Activated CD8-positive, alpha-beta memory T cell treated with anti-CD3 and anti-CD28 coated beads for 4 hours (primary cell): ENCODE results near the gene STOML1.
"Not testable (repeated sequence)": the region's sequence is repeated elsewhere in the genome, so short reads cannot be mapped to it uniquely, and the experiment has no call there.

Source experiments
- DNase-seq, 2 donors: peaks; one replicate each; pipeline ENCODE4 v3.0.0-alpha.2; 2020; ENCODE audit warnings: low read depth in 2 of 2

The STOML1 gene

GRCh38 chr15:73962433-73962832 lies 29.7 kb downstream of the STOML1 start:
- no peak for DNase-seq

- not testable (repeated sequence) for DNase-seq
Measured at GRCh38 chr15:73960472-73961070, 31.5 kb downstream of the STOML1 start.

- no peak for DNase-seq
Measured at GRCh38 chr15:73959801-73960200, 32.3 kb downstream of the STOML1 start.

- no peak for DNase-seq
Measured at GRCh38 chr15:73959012-73959581, 33.0 kb downstream of the STOML1 start.

GRCh38 chr15:73957785-73958184 lies 34.3 kb downstream of the STOML1 start:
- DNase-seq, result no peak

- DNase-seq, result no peak
Measured at GRCh38 chr15:73957276-73957675, 34.8 kb downstream of the STOML1 start.

- DNase-seq, result no peak
Measured at GRCh38 chr15:73956743-73957135, 35.4 kb downstream of the STOML1 start.

- DNase-seq, result no peak
Measured at GRCh38 chr15:73955861-73956742, 36.0 kb downstream of the STOML1 start.

- DNase-seq, result no peak
Measured at GRCh38 chr15:73955326-73955725, 36.8 kb downstream of the STOML1 start.

- DNase-seq, result no peak
Measured at GRCh38 chr15:73954188-73955145, 37.6 kb downstream of the STOML1 start.

GRCh38 chr15:73952913-73953750 lies 39.0 kb downstream of the STOML1 start:
- no peak for DNase-seq

- DNase-seq, result no peak
Measured at GRCh38 chr15:73952171-73952912, 39.8 kb downstream of the STOML1 start.

- DNase-seq, result no peak
Measured at GRCh38 chr15:73951601-73952000, 40.5 kb downstream of the STOML1 start.

- peak in 1 of 2 donors; percentile 48 for DNase-seq
Measured at GRCh38 chr15:73950831-73951561, 41.1 kb downstream of the STOML1 start.

GRCh38 chr15:73950479-73950830 lies 41.6 kb downstream of the STOML1 start:
- no peak for DNase-seq

GRCh38 chr15:73949496-73949895 lies 42.6 kb downstream of the STOML1 start:
- no peak for DNase-seq

GRCh38 chr15:73948982-73949381 lies 43.1 kb downstream of the STOML1 start:
- no peak for DNase-seq

GRCh38 chr15:73948396-73948795 lies 43.7 kb downstream of the STOML1 start:
- DNase-seq, result no peak

- DNase-seq, result no peak
Measured at GRCh38 chr15:73947651-73948050, 44.4 kb downstream of the STOML1 start.
